IPS-11a (cell line): ENCODE results near the gene DDX23.

Source experiments
- H3K4me3 ChIP-seq: one replicate; pipeline ENCODE4 v1.5.1; 2013; ENCODE audit warnings: low read depth, low read length, control low read depth

DDX23 gene

GRCh38 chr12:48824905-48825304 is 27.1 kb downstream of the DDX23 start:
- no peak overlapping the region for H3K4me3 ChIP-seq

- H3K4me3 ChIP-seq, result no peak overlapping the region
These were observed 27.9 kb downstream of the DDX23 start for GRCh38 chr12:48824112-48824511.

- no peak overlapping the region for H3K4me3 ChIP-seq
These were observed 28.7 kb downstream of the DDX23 start for GRCh38 chr12:48823281-48823680.

GRCh38 chr12:48822711-48823110 is 29.3 kb downstream of the DDX23 start:
- no peak overlapping the region for H3K4me3 ChIP-seq

GRCh38 chr12:48822139-48822538 is 29.8 kb downstream of the DDX23 start:
- no peak overlapping the region for H3K4me3 ChIP-seq

GRCh38 chr12:48819986-48820725 is 31.8 kb downstream of the DDX23 start:
- H3K4me3 ChIP-seq, result no peak overlapping the region

- H3K4me3 ChIP-seq, result peak overlapping the region; percentile 70
These were observed 33.0 kb downstream of the DDX23 start for GRCh38 chr12:48818831-48819590.

- peak within 1 kb of the TSS; percentile 70 for H3K4me3 ChIP-seq
These were observed 33.8 kb downstream of the DDX23 start, which contains the start of gene CACNB3 for GRCh38 chr12:48817873-48818830. Gene CACNB3, plus strand, starts transcription at chr12:48818496. Its CDS starts 434 bp downstream, at chr12:48818930.

GRCh38 chr12:48816143-48816854 is 35.7 kb downstream of the DDX23 start:
- no peak overlapping the region for H3K4me3 ChIP-seq

- peak overlapping the region; percentile 55 for H3K4me3 ChIP-seq
These were observed 36.5 kb downstream of the DDX23 start for GRCh38 chr12:48815126-48816110.

GRCh38 chr12:48814262-48815125 is 37.5 kb downstream of the DDX23 start:
- H3K4me3 ChIP-seq, result peak overlapping the region; percentile 55

- H3K4me3 ChIP-seq, result peak overlapping the region; percentile 55
These were observed 38.3 kb downstream of the DDX23 start for GRCh38 chr12:48813465-48814261.

- H3K4me3 ChIP-seq, result no peak overlapping the region
These were observed 39.6 kb downstream of the DDX23 start for GRCh38 chr12:48812389-48812788.

- no peak overlapping the region for H3K4me3 ChIP-seq
These were observed 40.4 kb downstream of the DDX23 start for GRCh38 chr12:48811437-48812090.

GRCh38 chr12:48810903-48811431 is 41.0 kb downstream of the DDX23 start:
- H3K4me3 ChIP-seq, result no peak overlapping the region

GRCh38 chr12:48807981-48808380 is 44.0 kb downstream of the DDX23 start:
- no peak overlapping the region for H3K4me3 ChIP-seq

GRCh38 chr12:48803675-48804074 is 48.3 kb downstream of the DDX23 start:
- H3K4me3 ChIP-seq, result no peak overlapping the region
